Stimulated activated CD8-positive, alpha-beta memory T cell treated with anti-CD3 and anti-CD28 coated beads, Interleukin-15, amount 100 ng/mL, for 4 hours (primary cell): ENCODE results near the gene TIGD3.

ENCODE experiments used
- DNase-seq, 2 donors: peaks; one replicate each; pipeline ENCODE4 v3.0.0-alpha.2; 2020; ENCODE audit warnings: low read depth in 2 of 2

TIGD3 gene

GRCh38 chr11:65370659-65371049, 16.1 kb downstream of the TIGD3 start:
- DNase-seq = no peak

GRCh38 chr11:65373839-65374580, 19.5 kb downstream of the TIGD3 start:
- no peak for DNase-seq

DNA sequence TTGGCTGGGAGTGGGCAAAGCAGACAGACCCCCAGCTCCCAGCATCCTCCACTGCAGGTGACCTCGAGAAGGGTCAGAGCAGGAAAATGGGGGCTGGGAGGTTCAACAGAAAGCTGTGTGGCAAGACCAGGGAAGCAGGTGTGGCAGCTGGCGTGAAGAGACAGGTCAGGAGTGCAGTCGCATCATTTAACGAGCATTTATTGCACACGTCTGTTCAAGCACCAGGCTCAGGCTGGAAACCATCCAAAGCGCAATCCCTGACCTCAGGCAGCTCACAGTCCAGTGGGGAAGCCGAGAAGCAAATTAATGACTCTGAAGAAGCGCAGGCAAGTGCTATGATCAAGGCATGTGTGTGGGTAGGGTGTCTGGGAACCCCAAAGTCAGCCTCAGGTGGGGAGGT, 20.5 kb downstream of the TIGD3 start:
- DNase-seq = no peak

GRCh38 chr11:65376138-65376713, 21.7 kb downstream of the TIGD3 start:
- DNase-seq = no peak

- DNase-seq = no peak
Measured at GRCh38 chr11:65377036-65377435, 22.5 kb downstream of the TIGD3 start.

DNA sequence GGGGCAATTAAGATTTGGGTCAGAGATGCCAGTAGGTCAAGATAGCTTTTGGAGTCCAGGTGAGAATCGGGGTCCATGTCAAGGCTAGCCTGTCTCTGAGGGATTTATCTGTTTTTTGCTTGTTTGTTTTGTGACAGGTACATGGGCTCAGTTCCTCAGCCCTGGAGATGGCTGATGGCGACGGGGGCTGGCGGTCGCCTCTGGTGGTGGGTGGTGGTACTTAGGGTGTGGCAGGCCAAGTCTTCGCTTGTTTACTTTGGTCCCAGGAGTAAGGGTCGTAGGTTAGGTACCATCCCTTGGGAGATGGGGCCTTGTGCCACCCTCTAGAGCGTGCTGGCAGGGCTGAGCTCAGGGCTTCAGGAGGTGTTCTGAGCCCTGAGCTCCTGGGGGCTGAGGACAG, 23.2 kb downstream of the TIGD3 start:
- DNase-seq = no peak

DNA sequence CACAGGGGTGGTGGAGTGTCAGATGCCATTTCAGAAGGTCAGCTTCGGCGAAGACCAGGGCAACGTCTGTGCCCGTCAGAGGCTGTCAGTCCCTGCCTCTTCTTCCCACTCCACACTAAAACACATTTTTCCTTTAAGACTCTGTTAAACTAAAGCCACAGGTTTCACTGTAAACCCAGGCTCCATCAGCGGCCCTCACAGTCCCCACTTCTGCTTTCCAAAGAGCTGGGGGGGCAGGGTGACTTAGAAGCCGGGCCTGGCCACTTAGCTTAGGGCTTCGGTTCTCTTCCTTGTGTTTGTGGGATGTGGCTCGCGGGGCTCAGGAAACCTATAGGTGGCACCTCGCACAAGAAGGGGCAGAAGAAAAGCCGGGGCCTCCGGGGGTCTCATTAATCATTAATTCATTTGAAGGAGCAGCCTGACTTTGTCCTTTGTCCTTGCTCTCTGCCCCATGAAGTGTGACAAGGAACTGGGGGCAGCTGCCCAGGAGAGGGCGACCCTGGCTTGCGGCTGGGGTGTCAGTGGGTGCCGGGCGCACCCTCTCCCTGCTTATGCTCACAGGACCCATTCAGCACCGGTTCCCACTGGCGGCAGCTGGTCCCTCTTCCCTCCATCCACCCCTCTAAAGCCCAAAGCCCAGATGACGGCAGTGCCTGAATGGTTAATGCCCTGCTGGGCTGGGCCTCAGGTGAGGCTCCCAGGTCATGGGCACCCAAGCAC, 23.8 kb downstream of the TIGD3 start:
- DNase-seq = no peak

GRCh38 chr11:65378928-65379638, 24.5 kb downstream of the TIGD3 start:
- no peak for DNase-seq

- DNase-seq = no peak
Measured at GRCh38 chr11:65379698-65380459, 25.3 kb downstream of the TIGD3 start.

DNA sequence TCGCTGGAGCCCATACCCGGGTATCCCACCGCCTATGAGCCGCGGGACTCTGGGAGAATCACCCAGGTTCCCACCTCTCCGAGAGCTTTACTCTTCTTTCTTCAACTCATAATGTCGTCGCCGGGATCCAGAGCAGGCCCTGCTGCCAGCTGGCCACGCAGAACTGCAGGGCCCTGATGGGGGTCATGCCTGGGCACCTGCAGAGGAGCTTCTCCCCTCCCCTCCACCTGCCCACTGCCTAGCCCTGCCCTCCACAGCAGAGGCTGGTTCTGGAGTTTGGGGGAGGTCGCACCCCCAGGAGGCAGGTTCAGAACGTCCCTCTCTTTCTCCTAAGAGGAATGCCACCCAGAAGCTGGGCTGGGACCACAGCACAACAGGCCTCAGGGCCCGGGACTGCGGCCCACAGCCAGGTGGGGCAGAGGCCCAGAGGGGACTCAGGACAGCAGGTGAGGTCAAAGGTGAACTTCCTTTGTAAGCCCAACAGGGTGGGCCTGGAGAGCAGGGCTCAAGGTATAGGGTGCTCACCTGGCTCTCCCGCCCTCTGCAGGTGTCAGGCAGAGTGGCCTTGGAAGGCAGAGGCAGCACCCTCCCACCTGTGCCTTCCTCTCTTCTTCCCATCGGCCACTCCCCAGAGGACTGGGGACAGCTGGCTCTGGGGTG, 26.0 kb downstream of the TIGD3 start:
- DNase-seq = no peak

DNA sequence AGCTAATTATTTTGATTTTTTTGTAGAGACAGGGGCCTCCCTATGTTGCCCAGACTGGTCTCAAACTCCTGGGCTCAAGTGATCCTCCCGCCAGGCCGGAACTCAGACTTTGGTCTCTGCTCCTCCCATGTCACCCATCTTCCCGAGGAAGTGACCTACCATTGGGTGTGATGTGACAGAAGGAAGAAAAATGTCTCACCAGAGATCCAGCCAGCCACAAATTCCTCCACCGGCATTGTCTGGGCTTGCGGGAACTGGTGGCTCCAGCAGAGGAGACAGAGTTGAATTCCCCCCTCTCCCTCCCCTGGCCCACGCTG, 27.1 kb downstream of the TIGD3 start:
- DNase-seq = no peak

DNA sequence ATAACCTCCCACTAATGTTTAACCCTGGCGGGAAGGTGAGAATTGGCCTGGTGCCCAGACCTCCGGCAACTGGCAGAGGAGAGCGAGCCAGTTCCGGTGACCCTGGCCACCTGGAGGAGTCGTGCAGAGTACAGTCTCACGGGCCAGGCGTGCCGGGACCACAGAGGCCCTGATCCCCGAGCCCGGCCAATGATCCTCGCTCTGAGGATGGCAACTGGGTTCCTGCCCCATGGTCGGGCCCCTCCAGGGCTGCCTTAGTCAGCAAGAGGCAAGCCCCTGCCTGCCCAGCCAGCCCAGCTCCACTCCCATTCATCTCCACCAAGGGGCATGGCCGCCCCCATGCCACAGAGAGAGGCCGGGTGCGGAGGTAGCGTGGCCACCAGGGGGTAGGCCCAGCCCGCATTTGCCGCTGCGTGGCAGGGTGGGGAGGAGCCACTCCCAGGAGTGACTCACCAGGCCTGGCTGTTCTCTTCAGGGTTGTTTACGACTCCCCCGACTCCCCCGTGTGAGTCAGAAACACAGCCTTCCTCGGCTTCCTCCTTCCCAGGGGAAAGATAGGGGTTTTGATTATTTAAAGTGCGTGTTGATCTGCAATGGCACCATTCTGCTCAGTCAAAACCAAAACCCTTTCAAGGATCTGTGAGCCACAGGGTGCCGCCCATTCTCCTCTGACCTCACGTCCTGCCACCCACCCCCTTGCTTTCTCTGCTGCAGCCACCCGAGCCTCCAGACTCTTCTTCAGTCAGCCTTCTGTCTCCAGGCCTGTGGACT, 27.7 kb downstream of the TIGD3 start, which contains the start of gene SLC25A45:
TSS of gene SLC25A45 (minus strand) at position 614 of the 771 bp plus-strand sequence. CDS start 695 bp downstream, outside the sequence.
- DNase-seq = peak; percentile 85 to 89

GRCh38 chr11:65382804-65383368, 28.3 kb downstream of the TIGD3 start:
- no peak for DNase-seq

DNA sequence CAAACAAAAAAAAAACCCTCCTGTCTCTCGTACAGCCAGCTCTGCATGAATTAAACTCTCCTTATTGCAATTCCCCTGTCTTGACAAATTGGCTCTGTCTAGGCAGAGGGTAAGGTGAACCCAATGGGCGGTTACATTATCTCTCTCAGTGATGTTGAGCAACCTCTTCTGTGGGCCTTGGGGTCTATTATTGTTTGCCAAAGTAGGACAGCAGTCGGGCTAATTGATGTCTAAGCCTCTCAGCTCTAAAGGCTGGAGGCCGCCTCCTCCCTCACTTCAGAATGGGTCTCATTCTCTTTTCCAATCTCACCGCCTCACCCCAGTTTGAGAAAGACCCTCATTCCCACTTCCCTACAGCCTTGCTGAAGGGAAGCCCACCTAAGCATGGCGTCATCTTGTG, 29.2 kb downstream of the TIGD3 start:
- no peak for DNase-seq

- DNase-seq = no peak
Measured at GRCh38 chr11:65384301-65384889, 29.8 kb downstream of the TIGD3 start.

DNA sequence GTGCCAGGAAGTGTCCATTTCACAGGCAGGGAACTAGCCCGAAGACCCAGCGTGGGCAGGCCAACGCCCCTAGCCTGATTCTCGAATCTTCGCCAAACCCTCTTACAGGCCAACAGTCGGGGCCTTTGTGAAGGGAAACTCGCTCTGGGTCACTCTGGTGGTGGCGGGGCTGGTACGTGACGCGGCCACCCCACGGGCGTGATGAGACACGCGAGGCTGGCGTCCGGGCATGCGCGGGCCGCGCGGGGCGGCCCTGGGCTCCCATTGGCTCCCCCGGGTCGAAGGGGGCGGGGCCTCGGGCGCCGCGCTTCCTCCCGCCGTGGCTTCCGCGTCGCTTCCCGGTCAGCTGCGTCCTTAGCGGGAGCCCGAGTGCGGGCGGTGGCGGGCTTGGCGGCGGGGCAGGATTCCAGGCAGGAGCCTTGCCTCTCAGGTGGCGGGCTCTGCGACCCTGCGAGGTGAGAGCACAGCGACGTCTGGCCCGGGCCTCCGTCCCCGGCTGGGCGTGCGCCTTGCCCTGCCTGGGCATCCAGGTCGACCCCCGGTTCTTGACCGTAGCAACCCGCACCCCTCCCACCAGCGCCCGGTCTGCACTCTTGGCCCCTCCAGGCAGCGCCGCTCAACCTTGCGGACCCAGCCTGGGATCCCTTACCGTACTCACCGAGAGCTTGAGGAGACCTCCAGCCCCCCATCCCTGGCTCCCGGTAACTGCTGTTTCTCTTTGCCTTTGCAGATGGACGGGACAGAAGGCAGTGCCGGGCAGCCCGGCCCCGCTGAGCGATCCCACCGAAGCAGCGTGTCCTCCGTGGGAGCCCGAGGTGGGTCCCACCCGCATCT, 32.0 kb downstream of the TIGD3 start, which contains the start of gene FRMD8:
TSS of gene FRMD8 (plus strand) at position 331 of the 834 bp plus-strand sequence. CDS start at position 731, 400 bp downstream.
- DNase-seq = peak; percentile 70 to 81

- DNase-seq = no peak
Measured at GRCh38 chr11:65388731-65389130, 34.2 kb downstream of the TIGD3 start.

GRCh38 chr11:65389294-65389980, 34.9 kb downstream of the TIGD3 start:
- DNase-seq = no peak
